ENCODE results near the gene ARFGAP3.

DNA sequence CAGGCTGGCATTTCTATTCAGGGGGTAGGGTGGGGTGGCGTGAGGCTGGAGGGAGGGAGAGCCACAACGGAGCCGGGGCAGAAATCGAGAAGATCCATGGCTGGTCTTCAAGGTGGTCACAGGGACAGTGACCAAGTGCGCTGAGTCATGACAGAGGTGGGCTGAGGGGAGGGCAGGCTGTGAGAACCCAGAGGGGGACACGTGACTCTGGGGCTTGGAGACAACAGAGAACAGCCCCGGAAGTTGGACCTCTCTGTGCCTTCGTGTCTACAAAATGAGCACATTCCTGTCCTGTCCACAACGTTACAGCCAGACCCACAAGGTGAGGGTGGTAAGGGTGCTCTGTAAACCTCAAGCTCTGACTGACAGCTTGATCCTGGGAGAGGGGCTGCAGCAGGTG, 35.1 kb upstream of the ARFGAP3 start:
- no peak for TF ChIP-seq CTCF (conservative IDR thresholded peaks at IDR 0.05 in 1 of 2, IDR thresholded peaks at IDR 0.05 in 1 of 2; ENCODE audit: extremely low read depth in 1 of 2, insufficient read depth in 1 of 2, low read depth in 1 of 2, low read length in 2 of 2)
- TF ChIP-seq EZH2 (IDR thresholded peaks at IDR 0.05; ENCODE audit: borderline replicate concordance, low read length), result no peak
